GM12878 (cell line): ENCODE data around the gene OR7D4. TPM values are rescaled to one million over a fixed set of nuclear protein-coding genes. Genes with fewer than 3 reads are reported as not detected.

ENCODE experiments used
- ATAC-seq: fragments of 200-7000 bp; cut with Tn5 transposase; 3 replicates; pipeline ENCODE4 v1.9.1; 2020; ENCODE audit warnings: mild to moderate bottlenecking, moderate library complexity
- BruUV-seq: library from RNA; stranded (reverse); fragments of 400-500 nt; replicated peaks from 2 replicates; lab custom pipeline; 2021; lab: Mats Ljungman, UMichigan
- CTCF ChIA-PET: fragments of 300-600 bp; sonication (Branson Sonifier 250); formaldehyde crosslinking; extraction: SDS; loops from one replicate; lab custom pipeline; 2021; ENCODE audit warnings: inconsistent platforms; lab: Yijun Ruan, JAX
- POLR2A ChIA-PET: fragments of 350-600 bp; formaldehyde crosslinking; extraction: SDS; loops from one replicate; lab custom pipeline; 2021; ENCODE audit warnings: inconsistent platforms; lab: Charles Lee
- RAD21 ChIA-PET: fragments of 300-600 bp; sonication (Branson Sonifier 250); formaldehyde crosslinking; loops from one replicate; lab custom pipeline; 2023; ENCODE audit warnings: antibody characterized with exemption; ENCODE audit not compliant: unreplicated experiment; lab: Charles Lee
- SMC1A ChIA-PET: fragments of 300-600 bp; sonication (Branson Sonifier 250); formaldehyde crosslinking; loops from one replicate; lab custom pipeline; 2023; ENCODE audit not compliant: unreplicated experiment, uncharacterized antibody; lab: Charles Lee
- DNase-seq: peaks from one replicate; pipeline ENCODE4 v3.0.0-alpha.2; 2011; ENCODE audit warnings: low read depth, low spot score
- FAIRE-seq: peaks from 3 replicates; lab custom pipeline; 2011; peaks lifted over from hg19 to GRCh38; lab: Jason Lieb, UNC
- H2AFZ ChIP-seq: 2 replicates; pipeline ENCODE4 v1.6.0; 2011; ENCODE audit warnings: low read depth, low read length, control low read depth; ENCODE audit not compliant: control insufficient read depth
- H3K27ac ChIP-seq: 2 replicates; pipeline ENCODE4 v1.5.1; 2011; ENCODE audit warnings: control low read depth; ENCODE audit not compliant: control insufficient read depth, insufficient read depth
- H3K27me3 ChIP-seq, 2 experiments: replicated peaks in 1 of 2; 2 replicates each; pipeline versions ENCODE4 v1.6.0 to v1.6.1; 2011; ENCODE audit warnings: low read length in 1 of 2; ENCODE audit not compliant: control insufficient read depth in 2 of 2, insufficient read depth in 2 of 2
- H3K36me3 ChIP-seq, 2 experiments: 2 replicates each; pipeline ENCODE4 v1.5.1; 2011; ENCODE audit warnings: low read length in 1 of 2; ENCODE audit not compliant: control insufficient read depth in 2 of 2, insufficient read depth in 2 of 2
- H3K4me1 ChIP-seq: 2 replicates; pipeline ENCODE4 v1.6.1; 2011; ENCODE audit warnings: mild to moderate bottlenecking, low read length, moderate library complexity, mixed read lengths; ENCODE audit not compliant: control insufficient read depth, insufficient read depth
- H3K4me2 ChIP-seq: 2 replicates; pipeline ENCODE4 v1.6.0; 2011; ENCODE audit warnings: control low read depth; ENCODE audit not compliant: control insufficient read depth, insufficient read depth
- H3K4me3 ChIP-seq: fragments of 200-600 bp; sonication (generic); 2 replicates; pipeline ENCODE4 v1.5.1; 2016
- H3K79me2 ChIP-seq: 2 replicates; pipeline ENCODE4 v1.6.0; 2011; ENCODE audit warnings: low read length; ENCODE audit not compliant: control insufficient read depth, insufficient read depth
- H3K9ac ChIP-seq: 2 replicates; pipeline ENCODE4 v1.8.0; 2011; ENCODE audit warnings: low read length, control low read depth, mixed read lengths; ENCODE audit not compliant: control insufficient read depth, insufficient read depth
- H3K9me3 ChIP-seq: replicated peaks from 3 replicates; pipeline ENCODE4 v1.5.1; 2011; ENCODE audit warnings: mild to moderate bottlenecking, low read length; ENCODE audit not compliant: control insufficient read depth, insufficient read depth
- H4K20me1 ChIP-seq: 2 replicates; pipeline ENCODE4 v1.6.0; 2011; ENCODE audit not compliant: control insufficient read depth, insufficient read depth
- ATF3 ChIP-seq: IDR thresholded peaks from 2 replicates; pipeline ENCODE4 v1.6.1; 2011; ENCODE audit warnings: low read depth, mild to moderate bottlenecking, low read length, moderate library complexity, borderline replicate concordance; ENCODE audit errors: extremely low read depth
- CHD1 ChIP-seq: IDR thresholded peaks from 2 replicates; pipeline ENCODE4 v1.6.1; 2012; ENCODE audit warnings: low read depth, low read length, improper control_type of control experiment
- FOS ChIP-seq: IDR thresholded peaks from 3 replicates; pipeline ENCODE4 v1.6.1; 2011; ENCODE audit warnings: borderline replicate concordance; ENCODE audit not compliant: insufficient read length; ENCODE audit errors: extremely low read depth
- FOXK2 ChIP-seq: fragments of 450-650 bp; IDR thresholded peaks from 2 replicates; pipeline ENCODE4 v1.6.1; 2017; ENCODE audit warnings: mild to moderate bottlenecking, moderate library complexity
- MYC ChIP-seq: IDR thresholded peaks from 2 replicates; pipeline ENCODE4 v1.6.1; 2011; ENCODE audit warnings: mild to moderate bottlenecking, low read length, moderate library complexity, inconsistent platforms; ENCODE audit not compliant: insufficient read depth, insufficient replicate concordance, insufficient read length, severe bottlenecking
- NR2C1 ChIP-seq: fragments of 450-650 bp; IDR thresholded peaks from 2 replicates; pipeline ENCODE4 v1.6.1; 2017; ENCODE audit warnings: antibody characterized with exemption, mild to moderate bottlenecking, moderate library complexity
- REST ChIP-seq: IDR thresholded peaks from 2 replicates; pipeline ENCODE4 v1.6.1; 2012; ENCODE audit warnings: mild to moderate bottlenecking, low read depth, low read length
- YY1 ChIP-seq: IDR thresholded peaks from 2 replicates; pipeline ENCODE4 v1.6.1; 2011; ENCODE audit warnings: low read depth, mild to moderate bottlenecking, low read length
- WGBS: methylation state at CpG from one replicate; pipeline ENCODE4 v1.1.6; 2016; ENCODE audit warnings: low lambda C conversion rate; ENCODE audit not compliant: insufficient replicate concordance, insufficient coverage; ENCODE audit errors: missing lambda C conversion rate; 5-methylcytosine and 5-hydroxymethylcytosine counted together
- in situ Hi-C: fragments of 300-500 bp; cut with MboI; formaldehyde crosslinking; loops from 9 replicates; pipeline ENCODE4 v1.14.3; 2018; ENCODE audit warnings: mixed read lengths
- intact Hi-C: fragments of 100-400 bp; cut with micrococcal nuclease; formaldehyde crosslinking; loops from one replicate; pipeline ENCODE4 v1.14.2; 2022; ENCODE audit not compliant: unreplicated experiment
- polyA plus RNA-seq, 11 experiments: library from polyadenylated mRNA; depleted of rRNA in 4 of 11; unstranded in 6 of 11; stranded (reverse) in 5 of 11; fragments of >200 nt; fragmentation: Nextera tagmentation in 4 of 11; fragmentation: Illumina TruSeq in 1 of 11; extraction: Ambion mirVana in 4 of 11; extraction: Trizol in 1 of 11; gene quantifications; 1 replicate in 1 of 11; 2 replicates in 10 of 11; pipeline versions ENCODE4 v1.2.1 to v1.2.3, GENCODE V29; 2011 to 2016; ENCODE audit warnings: inconsistent platforms in 2 of 11, missing spikeins in 2 of 11, low read depth in 1 of 11
- total RNA-seq, 4 experiments: library from RNA; depleted of rRNA in 3 of 4; stranded (reverse); fragments of >200 nt in 3 of 4; fragmentation: Illumina TruSeq in 1 of 4; extraction: Trizol in 1 of 4; gene quantifications; 2 replicates each; pipeline versions ENCODE4 v1.2.1 to v1.2.3, GENCODE V29; 2013 to 2021

OR7D4 gene
- total and polyA plus RNA-seq, 10 of the 15 experiments (the other 5 are each of a cell fraction or from before 2014, with no cell fraction given): not detected

- ATAC-seq: no peak
- TF ChIP-seq CHD1: no peak
- no peak for TF ChIP-seq FOXK2
- no peak for TF ChIP-seq REST
- no peak for TF ChIP-seq FOS
- no peak for TF ChIP-seq ATF3
- TF ChIP-seq NR2C1: no peak
- TF ChIP-seq MYC: no peak
- no peak for TF ChIP-seq YY1
- Histone ChIP-seq H4K20me1 (no peaks in the 10 kb centered on the region), H3K27ac (no peak overlapping the region), H3K9ac (no peak overlapping the region), H3K79me2 (no peaks in the 10 kb centered on the region), H3K4me2 (no peak overlapping the region), H3K4me3 (no peak overlapping the region), H3K36me3 (peaks cover 48 to 61% of the 10 kb centered on the region in 2 experiments), H3K27me3 (no peaks in the 10 kb centered on the region), H2AFZ (no peak overlapping the region), H3K9me3 (peaks cover 39% of the 10 kb centered on the region), H3K4me1 (no peaks in the 10 kb centered on the region)
- in situ Hi-C loops (no loop called here), intact Hi-C loops (no loop called here)
- ChIA-PET POLR2A (no interaction called here), SMC1A (no interaction called here), CTCF (no interaction called here), RAD21 (no interaction called here)
- no TSS peak for BruUV-seq
- DNase-seq: no peak
- WGBS: 93% methylated on average over 12 of the region's 12 CpGs
- FAIRE-seq: no peak
Measured at GRCh38 chr19:9161427-9161826, 58.0 kb downstream of the OR7D4 start.

Other genes with a start within 250 kb of the OR7D4 start
Only the 7 nearest of the 12 such genes appear.
- not detected in 2 replicates for gene OR7G1, start 103.8 kb downstream of the OR7D4 start, total RNA-seq (2014; rRNA removed)
- not detected in 2 replicates for gene OR7G1, start 103.8 kb downstream of the OR7D4 start, total RNA-seq (2014; rRNA removed; fragmentation: Illumina TruSeq; extraction: Trizol)
- gene OR7G1, start 103.8 kb downstream of the OR7D4 start, total RNA-seq (2021): not detected in 2 replicates
- gene OR7G1, start 103.8 kb downstream of the OR7D4 start, polyA plus RNA-seq (2011; rRNA removed): not detected in 2 replicates
- gene OR7G1, start 103.8 kb downstream of the OR7D4 start, polyA plus RNA-seq (2014; fragmentation: Illumina TruSeq; extraction: Trizol): not detected in 2 replicates
- not detected for gene OR7G1, start 103.8 kb downstream of the OR7D4 start, polyA plus RNA-seq (2014; fragmentation: Nextera tagmentation; extraction: Ambion mirVana)
- not detected in 2 replicates for gene OR7G1, start 103.8 kb downstream of the OR7D4 start, polyA plus RNA-seq (2014; rRNA removed)
- gene OR7G1, start 103.8 kb downstream of the OR7D4 start, polyA plus RNA-seq (2016; fragmentation: Nextera tagmentation; extraction: Ambion mirVana): not detected
- not detected in 2 replicates for gene OR7G3, start 92.6 kb downstream of the OR7D4 start, total RNA-seq (2014; rRNA removed)
- not detected in 2 replicates for gene OR7G3, start 92.6 kb downstream of the OR7D4 start, total RNA-seq (2014; rRNA removed; fragmentation: Illumina TruSeq; extraction: Trizol)
- gene OR7G3, start 92.6 kb downstream of the OR7D4 start, total RNA-seq (2021): not detected in 2 replicates
- gene OR7G3, start 92.6 kb downstream of the OR7D4 start, polyA plus RNA-seq (2011; rRNA removed): not detected in 2 replicates
- not detected in 2 replicates for gene OR7G3, start 92.6 kb downstream of the OR7D4 start, polyA plus RNA-seq (2014; fragmentation: Illumina TruSeq; extraction: Trizol)
- not detected for gene OR7G3, start 92.6 kb downstream of the OR7D4 start, polyA plus RNA-seq (2014; fragmentation: Nextera tagmentation; extraction: Ambion mirVana)
- gene OR7G3, start 92.6 kb downstream of the OR7D4 start, polyA plus RNA-seq (2014; rRNA removed): not detected in 2 replicates
- not detected for gene OR7G3, start 92.6 kb downstream of the OR7D4 start, polyA plus RNA-seq (2016; fragmentation: Nextera tagmentation; extraction: Ambion mirVana)
- gene ZNF317, start 79.2 kb downstream of the OR7D4 start, total RNA-seq (2014; rRNA removed): 27.0 and 28.4 TPM in 2 replicates
- 31.4 and 32.3 TPM in 2 replicates for gene ZNF317, start 79.2 kb downstream of the OR7D4 start, total RNA-seq (2014; rRNA removed; fragmentation: Illumina TruSeq; extraction: Trizol)
- gene ZNF317, start 79.2 kb downstream of the OR7D4 start, total RNA-seq (2021): 34.0 and 35.8 TPM in 2 replicates
- gene ZNF317, start 79.2 kb downstream of the OR7D4 start, polyA plus RNA-seq (2011; rRNA removed): 19.1 and 27.6 TPM in 2 replicates
- 32.4 and 32.9 TPM in 2 replicates for gene ZNF317, start 79.2 kb downstream of the OR7D4 start, polyA plus RNA-seq (2014; fragmentation: Illumina TruSeq; extraction: Trizol)
- gene ZNF317, start 79.2 kb downstream of the OR7D4 start, polyA plus RNA-seq (2014; fragmentation: Nextera tagmentation; extraction: Ambion mirVana): 10 to 100 TPM; 25.0 to 37.5 TPM
- gene ZNF317, start 79.2 kb downstream of the OR7D4 start, polyA plus RNA-seq (2014; rRNA removed): 18.5 and 22.7 TPM in 2 replicates
- gene ZNF317, start 79.2 kb downstream of the OR7D4 start, polyA plus RNA-seq (2016; fragmentation: Nextera tagmentation; extraction: Ambion mirVana): 10 to 100 TPM; 37.1 to 39.4 TPM
- 0.05 TPM in 1 of 2 replicates, not detected in the other for gene OR7D2, start 40.6 kb downstream of the OR7D4 start, total RNA-seq (2014; rRNA removed)
- not detected in 2 replicates for gene OR7D2, start 40.6 kb downstream of the OR7D4 start, total RNA-seq (2014; rRNA removed; fragmentation: Illumina TruSeq; extraction: Trizol)
- not detected in 2 replicates for gene OR7D2, start 40.6 kb downstream of the OR7D4 start, total RNA-seq (2021)
- gene OR7D2, start 40.6 kb downstream of the OR7D4 start, polyA plus RNA-seq (2011; rRNA removed): 0.04 and 0.09 TPM in 2 replicates
- gene OR7D2, start 40.6 kb downstream of the OR7D4 start, polyA plus RNA-seq (2014; fragmentation: Illumina TruSeq; extraction: Trizol): not detected in 2 replicates
- not detected for gene OR7D2, start 40.6 kb downstream of the OR7D4 start, polyA plus RNA-seq (2014; fragmentation: Nextera tagmentation; extraction: Ambion mirVana)
- not detected in 2 replicates for gene OR7D2, start 40.6 kb downstream of the OR7D4 start, polyA plus RNA-seq (2014; rRNA removed)
- gene OR7D2, start 40.6 kb downstream of the OR7D4 start, polyA plus RNA-seq (2016; fragmentation: Nextera tagmentation; extraction: Ambion mirVana): not detected
- not detected in 2 replicates for gene OR7E24, start 31.3 kb upstream of the OR7D4 start, total RNA-seq (2014; rRNA removed)
- not detected in 2 replicates for gene OR7E24, start 31.3 kb upstream of the OR7D4 start, total RNA-seq (2014; rRNA removed; fragmentation: Illumina TruSeq; extraction: Trizol)
- gene OR7E24, start 31.3 kb upstream of the OR7D4 start, total RNA-seq (2021): not detected in 2 replicates
- gene OR7E24, start 31.3 kb upstream of the OR7D4 start, polyA plus RNA-seq (2011; rRNA removed): not detected in 2 replicates
- gene OR7E24, start 31.3 kb upstream of the OR7D4 start, polyA plus RNA-seq (2014; fragmentation: Illumina TruSeq; extraction: Trizol): not detected in 2 replicates
- gene OR7E24, start 31.3 kb upstream of the OR7D4 start, polyA plus RNA-seq (2014; fragmentation: Nextera tagmentation; extraction: Ambion mirVana): not detected
- not detected in 2 replicates for gene OR7E24, start 31.3 kb upstream of the OR7D4 start, polyA plus RNA-seq (2014; rRNA removed)
- gene OR7E24, start 31.3 kb upstream of the OR7D4 start, polyA plus RNA-seq (2016; fragmentation: Nextera tagmentation; extraction: Ambion mirVana): not detected
- gene ZNF699, start 90.2 kb upstream of the OR7D4 start, total RNA-seq (2014; rRNA removed): 2.1 and 3.0 TPM in 2 replicates
- gene ZNF699, start 90.2 kb upstream of the OR7D4 start, total RNA-seq (2014; rRNA removed; fragmentation: Illumina TruSeq; extraction: Trizol): 2.6 and 2.9 TPM in 2 replicates
- gene ZNF699, start 90.2 kb upstream of the OR7D4 start, total RNA-seq (2021): 2.2 and 3.6 TPM in 2 replicates
- 2.4 and 3.9 TPM in 2 replicates for gene ZNF699, start 90.2 kb upstream of the OR7D4 start, polyA plus RNA-seq (2011; rRNA removed)
- 1.7 and 2.4 TPM in 2 replicates for gene ZNF699, start 90.2 kb upstream of the OR7D4 start, polyA plus RNA-seq (2014; fragmentation: Illumina TruSeq; extraction: Trizol)
- under 1 TPM; 0.04 to 0.31 TPM for gene ZNF699, start 90.2 kb upstream of the OR7D4 start, polyA plus RNA-seq (2014; fragmentation: Nextera tagmentation; extraction: Ambion mirVana)
- 1.5 and 1.7 TPM in 2 replicates for gene ZNF699, start 90.2 kb upstream of the OR7D4 start, polyA plus RNA-seq (2014; rRNA removed)
- gene ZNF699, start 90.2 kb upstream of the OR7D4 start, polyA plus RNA-seq (2016; fragmentation: Nextera tagmentation; extraction: Ambion mirVana): 1 to 10 TPM; 1.4 to 1.5 TPM
- gene ZNF559, start 104.6 kb upstream of the OR7D4 start, total RNA-seq (2014; rRNA removed): 4.4 and 8.1 TPM in 2 replicates
- gene ZNF559, start 104.6 kb upstream of the OR7D4 start, total RNA-seq (2014; rRNA removed; fragmentation: Illumina TruSeq; extraction: Trizol): 10.4 and 12.4 TPM in 2 replicates
- 7.6 and 9.2 TPM in 2 replicates for gene ZNF559, start 104.6 kb upstream of the OR7D4 start, total RNA-seq (2021)
- 13.8 and 23.6 TPM in 2 replicates for gene ZNF559, start 104.6 kb upstream of the OR7D4 start, polyA plus RNA-seq (2011; rRNA removed)
- gene ZNF559, start 104.6 kb upstream of the OR7D4 start, polyA plus RNA-seq (2014; fragmentation: Illumina TruSeq; extraction: Trizol): 8.2 and 12.0 TPM in 2 replicates
- gene ZNF559, start 104.6 kb upstream of the OR7D4 start, polyA plus RNA-seq (2014; fragmentation: Nextera tagmentation; extraction: Ambion mirVana): 10 to 100 TPM in 1 of 2 experiments, 1 to 10 TPM in 1; 6.1 to 10.2 TPM
- gene ZNF559, start 104.6 kb upstream of the OR7D4 start, polyA plus RNA-seq (2014; rRNA removed): 6.2 and 8.2 TPM in 2 replicates
- 10 to 100 TPM in 1 of 2 experiments, 1 to 10 TPM in 1; 9.4 to 12.2 TPM for gene ZNF559, start 104.6 kb upstream of the OR7D4 start, polyA plus RNA-seq (2016; fragmentation: Nextera tagmentation; extraction: Ambion mirVana)